IMR-90 (cell line): ENCODE measurements around the gene PIAS1. TPM values are rescaled to one million over a fixed set of nuclear protein-coding genes. Genes with fewer than 3 reads are reported as not detected.

Experiments
- ATAC-seq: fragments of 200-7000 bp; cut with Tn5 transposase; 2 replicates; pipeline ENCODE4 v1.9.1; 2020; ENCODE audit warnings: low read depth, mild to moderate bottlenecking, moderate library complexity
- BruUV-seq: library from RNA; stranded (reverse); fragments of 400-500 nt; replicated peaks from 2 replicates; lab custom pipeline; 2021; lab: Mats Ljungman, UMichigan
- CTCF ChIA-PET: fragments of 300-600 bp; formaldehyde crosslinking; extraction: SDS; loops from one replicate; lab custom pipeline; 2021; ENCODE audit warnings: antibody characterized with exemption; lab: Yijun Ruan, JAX
- POLR2A ChIA-PET: fragments of 300-600 bp; sonication (Branson Sonifier 250); formaldehyde crosslinking; loops from one replicate; lab custom pipeline; 2022; ENCODE audit warnings: antibody characterized with exemption; ENCODE audit not compliant: unreplicated experiment; lab: Charles Lee
- DNase-seq: peaks from one replicate; pipeline ENCODE4 v3.0.0; 2013
- H2AFZ ChIP-seq: replicated peaks from 2 replicates; pipeline ENCODE3; 2013; ENCODE audit warnings: low read length, mild to moderate bottlenecking; ENCODE audit not compliant: poor library complexity
- H2AK5ac ChIP-seq: 2 replicates; pipeline ENCODE4 v1.6.1; 2013; ENCODE audit warnings: low read depth, low read length, inconsistent platforms
- H2AK9ac ChIP-seq: replicated peaks from 2 replicates; pipeline ENCODE3; 2013; ENCODE audit warnings: mild to moderate bottlenecking, low read depth, low read length, moderate library complexity; ENCODE audit not compliant: poor library complexity
- H2BK120ac ChIP-seq: 2 replicates; pipeline ENCODE4 v1.6.1; 2013; ENCODE audit warnings: low read depth, low read length, inconsistent platforms
- H2BK15ac ChIP-seq: 3 replicates; pipeline ENCODE4 v1.6.1; 2013; ENCODE audit warnings: low read depth, low read length, inconsistent platforms
- H2BK20ac ChIP-seq: 2 replicates; pipeline ENCODE4 v1.6.1; 2013; ENCODE audit warnings: low read depth, mild to moderate bottlenecking, inconsistent platforms, low read length, moderate library complexity
- H2BK5ac ChIP-seq: 2 replicates; pipeline ENCODE4 v1.6.1; 2013; ENCODE audit warnings: mild to moderate bottlenecking, low read depth, low read length, inconsistent platforms; ENCODE audit not compliant: poor library complexity, severe bottlenecking
- H3K14ac ChIP-seq: replicated peaks from 2 replicates; pipeline ENCODE4 v1.6.1; 2013; ENCODE audit warnings: low read depth, low read length, inconsistent platforms
- H3K18ac ChIP-seq: 2 replicates; pipeline ENCODE4 v1.6.1; 2013; ENCODE audit warnings: low read depth, low read length, control low read depth
- H3K23ac ChIP-seq: 2 replicates; pipeline ENCODE4 v1.6.1; 2013; ENCODE audit warnings: low read depth, low read length, inconsistent platforms
- H3K27ac ChIP-seq: 2 replicates; pipeline ENCODE4 v1.5.1; 2013; ENCODE audit warnings: mild to moderate bottlenecking, control low read depth, low read length; ENCODE audit not compliant: insufficient read depth
- H3K27me3 ChIP-seq: 2 replicates; pipeline ENCODE4 v1.6.1; 2013; ENCODE audit warnings: low read length; ENCODE audit not compliant: control insufficient read depth, insufficient read depth
- H3K36me3 ChIP-seq: 2 replicates; pipeline ENCODE4 v1.6.1; 2013; ENCODE audit warnings: low read length, mixed read lengths; ENCODE audit not compliant: control insufficient read depth, insufficient read depth
- H3K4ac ChIP-seq: 2 replicates; pipeline ENCODE4 v1.6.1; 2013; ENCODE audit warnings: low read depth, low read length, inconsistent platforms
- H3K4me1 ChIP-seq: 2 replicates; pipeline ENCODE4 v1.6.1; 2013; ENCODE audit warnings: low read length, mixed read lengths; ENCODE audit not compliant: control insufficient read depth, insufficient read depth
- H3K4me2 ChIP-seq: 2 replicates; pipeline ENCODE4 v1.6.1; 2013; ENCODE audit warnings: low read depth, mild to moderate bottlenecking, control low read depth, low read length, moderate library complexity
- H3K4me3 ChIP-seq: 2 replicates; pipeline ENCODE4 v1.5.1; 2013; ENCODE audit warnings: low read depth, mild to moderate bottlenecking, control low read depth, low read length, moderate library complexity; ENCODE audit not compliant: insufficient read depth
- H3K56ac ChIP-seq: 2 replicates; pipeline ENCODE4 v1.6.1; 2013; ENCODE audit warnings: low read length, inconsistent platforms; ENCODE audit not compliant: insufficient read depth; ENCODE audit errors: extremely low read depth
- H3K79me1 ChIP-seq, 2 experiments: 2 replicates each; pipeline ENCODE4 v1.6.1; 2013; ENCODE audit warnings: low read length in 2 of 2, inconsistent platforms in 1 of 2, low read depth in 1 of 2
- H3K9ac ChIP-seq: 2 replicates; pipeline ENCODE4 v1.6.1; 2013; ENCODE audit warnings: low read depth, low read length, control low read depth
- H3K9me1 ChIP-seq: 2 replicates; pipeline ENCODE4 v1.6.1; 2013; ENCODE audit warnings: low read length, inconsistent platforms; ENCODE audit not compliant: insufficient read depth
- H3K9me3 ChIP-seq: 2 replicates; pipeline ENCODE4 v1.6.1; 2013; ENCODE audit warnings: low read length; ENCODE audit not compliant: control insufficient read depth, insufficient read depth
- H4K20me1 ChIP-seq: 2 replicates; pipeline ENCODE4 v1.6.1; 2013; ENCODE audit warnings: low read length, inconsistent platforms; ENCODE audit not compliant: insufficient read depth
- H4K5ac ChIP-seq: 2 replicates; pipeline ENCODE4 v1.6.1; 2013; ENCODE audit warnings: mild to moderate bottlenecking, low read depth, low read length, control low read depth
- H4K8ac ChIP-seq, 2 experiments: 2 replicates each; pipeline ENCODE4 v1.6.1; 2013; ENCODE audit warnings: low read depth in 2 of 2, low read length in 2 of 2, control low read depth in 1 of 2, inconsistent platforms in 1 of 2
- H4K91ac ChIP-seq: 2 replicates; pipeline ENCODE4 v1.6.1; 2013; ENCODE audit warnings: low read depth, low read length, inconsistent platforms; ENCODE audit not compliant: insufficient read depth
- BHLHE40 ChIP-seq: fragments of 150-350 bp; IDR thresholded peaks from 2 replicates; pipeline ENCODE4 v1.6.1; 2016; ENCODE audit warnings: mild to moderate bottlenecking, low read depth, low read length
- CEBPB ChIP-seq: IDR thresholded peaks from 2 replicates; pipeline ENCODE4 v1.6.1; 2012; ENCODE audit warnings: low read depth, low read length, improper control_type of control experiment
- CHD1 ChIP-seq: IDR thresholded peaks from 2 replicates; pipeline ENCODE4 v1.6.1; 2012; ENCODE audit warnings: low read depth, low read length, improper control_type of control experiment
- CTCF ChIP-seq: conservative IDR thresholded peaks from 2 replicates; pipeline ENCODE4 v1.5.1; 2012; ENCODE audit warnings: mild to moderate bottlenecking, low read depth, low read length, improper control_type of control experiment
- ELK1 ChIP-seq: fragments of 150-350 bp; IDR thresholded peaks from 2 replicates; pipeline ENCODE4 v1.6.1; 2016; ENCODE audit warnings: low read depth, mild to moderate bottlenecking, low read length, moderate library complexity, borderline replicate concordance
- FOS ChIP-seq: fragments of 150-350 bp; IDR thresholded peaks from 2 replicates; pipeline ENCODE4 v1.6.1; 2016; ENCODE audit warnings: low read depth, low read length
- MAFK ChIP-seq: IDR thresholded peaks from 2 replicates; pipeline ENCODE4 v1.6.1; 2012; ENCODE audit warnings: low read depth, low read length, improper control_type of control experiment
- MAZ ChIP-seq: IDR thresholded peaks from 2 replicates; pipeline ENCODE4 v1.6.1; 2012; ENCODE audit warnings: low read depth, mild to moderate bottlenecking, low read length, improper control_type of control experiment, moderate library complexity, borderline replicate concordance
- NFE2L2 ChIP-seq: fragments of 150-350 bp; IDR thresholded peaks from 2 replicates; pipeline ENCODE4 v1.6.1; 2016; ENCODE audit warnings: low read depth, mild to moderate bottlenecking, low read length
- POLR2A ChIP-seq: IDR thresholded peaks from 2 replicates; pipeline ENCODE4 v1.6.1; 2012; ENCODE audit warnings: mild to moderate bottlenecking, low read depth, low read length
- RAD21 ChIP-seq: IDR thresholded peaks from 2 replicates; pipeline ENCODE4 v1.6.1; 2012; ENCODE audit warnings: low read length, improper control_type of control experiment
- RCOR1 ChIP-seq: IDR thresholded peaks from 2 replicates; pipeline ENCODE4 v1.6.1; 2012; ENCODE audit warnings: mild to moderate bottlenecking, low read length, improper control_type of control experiment; ENCODE audit not compliant: insufficient replicate concordance
- RFX5 ChIP-seq: IDR thresholded peaks from 2 replicates; pipeline ENCODE4 v1.8.0; 2012; ENCODE audit warnings: low read depth, mild to moderate bottlenecking, low read length, moderate library complexity
- SMC3 ChIP-seq: fragments of 150-350 bp; IDR thresholded peaks from 2 replicates; pipeline ENCODE4 v1.6.1; 2016; ENCODE audit warnings: low read depth, mild to moderate bottlenecking, antibody characterized with exemption, low read length, moderate library complexity
- USF2 ChIP-seq: fragments of 150-350 bp; IDR thresholded peaks from 2 replicates; pipeline ENCODE4 v1.6.1; 2017; ENCODE audit warnings: mild to moderate bottlenecking, antibody characterized with exemption, low read length, low read depth
- WGBS, 2 experiments: methylation state at CpG; one replicate each; pipeline versions ENCODE4 v1.1.5 to v1.1.7; 2013; ENCODE audit warnings: missing lambda C conversion rate in 2 of 2; ENCODE audit not compliant: insufficient read length in 1 of 2; ENCODE audit errors: extremely low coverage in 2 of 2; 5-methylcytosine and 5-hydroxymethylcytosine counted together
- dilution Hi-C: fragments of 300-500 bp; cut with HindIII; formaldehyde crosslinking; loops from one replicate; pipeline ENCODE4 v1.14.3; 2018; ENCODE audit warnings: low sequenced_read_pairs; ENCODE audit not compliant: unreplicated experiment
- in situ Hi-C: fragments of 300-500 bp; cut with MboI; formaldehyde crosslinking; loops from 3 replicates; pipeline ENCODE4 v1.14.3; 2019; ENCODE audit warnings: low sequenced_read_pairs, inconsistent platforms, mixed read lengths
- intact Hi-C: fragments of 100-400 bp; cut with micrococcal nuclease; formaldehyde crosslinking; loops from 2 replicates; pipeline ENCODE4 v1.10.0; 2022
- polyA plus RNA-seq, 3 experiments: library from polyadenylated mRNA; depleted of rRNA; stranded (reverse); fragments of >200 nt; gene quantifications; 2 replicates each; pipeline ENCODE4 v1.2.3, GENCODE V29; 2012; ENCODE audit warnings: low replicate concordance in 1 of 3
- total RNA-seq: library from RNA; depleted of rRNA; stranded (reverse); fragments of >200 nt; gene quantifications from 2 replicates; pipeline ENCODE4 v1.2.3, GENCODE V29; 2012

The PIAS1 gene
- total and polyA plus RNA-seq, 2 of the 4 experiments (the other 2 are of a cell fraction), result 20.0 to 63.6 TPM

GRCh38 chr15:68023307-68024101 lies 30.6 kb upstream of the PIAS1 start:
- H2BK20ac ChIP-seq, result no peak overlapping the region
- no peak overlapping the region for H3K56ac ChIP-seq
- H3K27me3 ChIP-seq, result peaks cover 19% of the 10 kb centered on the region
- CTCF ChIA-PET, result no interaction called here
- no peaks in the 10 kb centered on the region for H4K20me1 ChIP-seq
- no peak overlapping the region for H3K4me2 ChIP-seq
- intact Hi-C loops (no loop called here), dilution Hi-C loops (no loop called here), in situ Hi-C loops (no loop called here)
- H3K4me1 ChIP-seq, result no peaks in the 10 kb centered on the region
- no CpG with 5 or more reads among the region's 8 CpGs for WGBS, 2 experiments
- H4K8ac ChIP-seq, result no peak overlapping the region
- TF ChIP-seq RCOR1 (no peak), SMC3 (no peak), POLR2A (no peak), NFE2L2 (no peak), CHD1 (no peak), FOS (no peak), USF2 (no peak), RAD21 (no peak), BHLHE40 (no peak), RFX5 (no peak), MAZ (no peak), CTCF (no peak), CEBPB (no peak), MAFK (no peak), ELK1 (no peak)
- no peak overlapping the region for H2AK9ac ChIP-seq
- no peak overlapping the region for H4K5ac ChIP-seq
- POLR2A ChIA-PET, result no interaction called here
- BruUV-seq, result no TSS peak
- no peaks in the 10 kb centered on the region for H3K9me3 ChIP-seq
- H2BK120ac ChIP-seq, result no peak overlapping the region
- ATAC-seq, result no peak
- no peak overlapping the region for H4K91ac ChIP-seq
- no peak overlapping the region for H3K4ac ChIP-seq
- H3K36me3 ChIP-seq, result no peaks in the 10 kb centered on the region
- H3K18ac ChIP-seq, result no peak overlapping the region
- no peak overlapping the region for H3K27ac ChIP-seq
- H3K9me1 ChIP-seq, result no peaks in the 10 kb centered on the region
- H2BK15ac ChIP-seq, result no peak overlapping the region
- H3K79me1 ChIP-seq, result no peaks in the 10 kb centered on the region
- no peak overlapping the region for H2AFZ ChIP-seq
- H3K4me3 ChIP-seq, result no peak overlapping the region
- DNase-seq, result no peak
- H3K23ac ChIP-seq, result no peak overlapping the region
- no peak overlapping the region for H3K14ac ChIP-seq
- H3K9ac ChIP-seq, result no peak overlapping the region
- H2BK5ac ChIP-seq, result no peak overlapping the region
- no peak overlapping the region for H2AK5ac ChIP-seq
